CD4-positive, alpha-beta T cell (primary cell): ENCODE results near the gene ITGA11. TPM values are rescaled to one million over a fixed set of nuclear protein-coding genes. Genes with fewer than 3 reads are reported as not detected.

Experiments used
- ATAC-seq: fragments of 200-7000 bp; cut with Tn5 transposase; one replicate; pipeline ENCODE4 v1.10.0; 2022; ENCODE audit warnings: mild to moderate bottlenecking; ENCODE audit not compliant: poor library complexity
- CTCF ChIA-PET: fragments of 350-600 bp; sonication (Branson Sonifier 250); formaldehyde crosslinking; loops from one replicate; lab custom pipeline; 2021; ENCODE audit warnings: antibody characterized with exemption, inconsistent platforms; lab: Charles Lee
- POLR2A ChIA-PET: fragments of 350-600 bp; sonication (Branson Sonifier 250); formaldehyde crosslinking; loops from one replicate; lab custom pipeline; 2021; ENCODE audit warnings: antibody characterized with exemption, inconsistent platforms; lab: Charles Lee
- DNase-seq, 14 experiments: peaks; one replicate each; pipeline ENCODE4 v3.0.0-alpha.2; 2013 to 2020; ENCODE audit warnings: mixed read lengths in 2 of 14
- H3K27ac ChIP-seq, 2 donors: one replicate each; pipeline versions ENCODE4 v1.5.1 to v1.7.0; 2013; ENCODE audit warnings: low read length in 2 of 2, low read depth in 1 of 2, mild to moderate bottlenecking in 1 of 2
- H3K27me3 ChIP-seq, 2 experiments: 1 replicate in 1 of 2; 2 replicates in 1 of 2; pipeline versions ENCODE4 v1.6.1 to v1.7.0; 2013; ENCODE audit warnings: low read length in 2 of 2, control low read depth in 1 of 2, mild to moderate bottlenecking in 1 of 2, moderate library complexity in 1 of 2; ENCODE audit not compliant: insufficient read depth in 2 of 2, control insufficient read depth in 1 of 2
- H3K36me3 ChIP-seq: one replicate; pipeline ENCODE4 v1.6.1; 2013; ENCODE audit warnings: low read length, control low read depth; ENCODE audit not compliant: insufficient read depth
- H3K4me1 ChIP-seq: one replicate; pipeline ENCODE4 v1.6.1; 2013; ENCODE audit warnings: low read length, control low read depth; ENCODE audit not compliant: insufficient read depth
- H3K4me3 ChIP-seq: one replicate; pipeline ENCODE4 v1.5.1; 2013; ENCODE audit warnings: mild to moderate bottlenecking, low read length, moderate library complexity
- H3K9me3 ChIP-seq, 2 experiments: 1 replicate in 1 of 2; 2 replicates in 1 of 2; pipeline versions ENCODE4 v1.6.1 to v1.7.0; 2013; ENCODE audit warnings: low read length in 2 of 2, mild to moderate bottlenecking in 2 of 2, control low read depth in 1 of 2, moderate library complexity in 1 of 2; ENCODE audit not compliant: control insufficient read depth in 1 of 2, insufficient read depth in 1 of 2
- H3K27ac Mint-ChIP-seq: one replicate; pipeline ENCODE4 v1.8.0; 2020; ENCODE audit warnings: mixed read lengths
- H3K27me3 Mint-ChIP-seq: one replicate; pipeline ENCODE4 v1.8.0; 2021; ENCODE audit warnings: mixed read lengths
- H3K36me3 Mint-ChIP-seq: one replicate; pipeline ENCODE4 v1.8.0; 2021; ENCODE audit warnings: low read depth, mixed read lengths
- H3K4me1 Mint-ChIP-seq: one replicate; pipeline ENCODE4 v1.8.0; 2021; ENCODE audit warnings: low read depth, mixed read lengths
- H3K4me3 Mint-ChIP-seq: one replicate; pipeline ENCODE4 v1.8.0; 2020; ENCODE audit warnings: mild to moderate bottlenecking, mixed read lengths
- H3K9me3 Mint-ChIP-seq: one replicate; pipeline ENCODE4 v1.8.0; 2020; ENCODE audit warnings: mixed read lengths
- intact Hi-C, 2 experiments: fragments of 100-400 bp; cut with DNase I in 1 of 2; cut with micrococcal nuclease in 1 of 2; formaldehyde crosslinking; loops; one replicate each; pipeline versions ENCODE4 v1.15.1 to v1.9.0; 2023 to 2025; cut with DNase I, micrococcal nuclease
- total RNA-seq, 174 experiments: library from RNA in 2 of 174; stranded (reverse) in 2 of 174; gene quantifications; one replicate each; pipeline ENCODE4 v1.2.3 and lab custom pipeline; 2021 to 2026
- TF ChIP-seq, protein P1 (sequence below): fragments of 200-600 bp; IDR thresholded peaks from one replicate; pipeline ENCODE4 v1.8.0; 2022; ENCODE audit warnings: antibody characterized with exemption, mild to moderate bottlenecking

ITGA11 gene
- total RNA-seq, 2 experiments from 2014 or later = 0.08 to 0.20 TPM

DNA sequence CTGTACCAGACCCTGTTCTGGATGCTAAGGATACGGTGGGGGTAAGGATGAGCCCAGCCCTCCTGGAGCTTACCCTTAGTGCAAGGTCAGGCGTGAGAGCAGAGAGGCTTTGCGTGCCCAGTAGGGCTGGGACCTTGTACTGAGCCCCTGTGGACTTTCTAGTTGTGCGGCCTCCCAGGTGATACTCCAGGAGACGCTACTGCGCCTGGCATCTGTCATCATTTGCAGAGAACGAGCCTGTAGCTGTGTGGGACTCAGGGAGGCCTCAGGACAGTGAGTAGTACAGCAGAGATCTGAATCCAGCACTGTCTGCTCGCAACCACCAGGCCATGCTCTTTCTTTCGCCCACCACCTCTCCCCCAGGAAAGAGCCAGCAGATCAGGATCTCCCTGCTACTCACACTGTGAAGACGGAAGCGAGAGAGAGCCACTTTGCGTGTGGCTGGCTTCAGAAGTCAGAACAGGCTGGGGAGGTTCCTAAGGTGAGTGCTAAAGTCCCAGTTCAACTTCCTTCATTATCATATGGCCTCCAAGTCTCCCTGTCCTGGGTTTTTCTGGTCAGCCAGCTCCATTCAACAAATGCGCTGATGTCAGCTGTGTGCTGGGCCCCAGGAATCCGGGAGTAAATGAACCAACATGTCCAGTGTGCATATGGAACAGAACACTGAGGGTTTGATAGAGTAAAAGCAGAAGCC lies 38.2 kb upstream of the ITGA11 start:
- Histone ChIP-seq H3K4me1 (no peaks in the 10 kb centered on the region), H3K9me3 (no peaks in the 10 kb centered on the region), H3K36me3 (no peaks in the 10 kb centered on the region), H3K27ac (no peak overlapping the region), H3K4me3 (no peak overlapping the region), H3K27me3 (peaks cover 0 to 3% of the 10 kb centered on the region in 2 experiments)
- Mint-ChIP-seq H3K27me3 (peaks cover 8% of the 10 kb centered on the region), H3K27ac (no peak overlapping the region), H3K4me3 (no peak overlapping the region), H3K36me3 (no peaks in the 10 kb centered on the region), H3K4me1 (no peaks in the 10 kb centered on the region), H3K9me3 (no peaks in the 10 kb centered on the region)
- intact Hi-C loops = no loop called here
- POLR2A ChIA-PET = no interaction called here
- ATAC-seq = no peak
- CTCF ChIA-PET = interaction anchor here (0.6 kb wide), 1 partner anchor 286 kb away, joined by 3 read pairs; no protein-coding TSS in a partner anchor
- no peak for DNase-seq
- TF ChIP-seq, protein P1, sequence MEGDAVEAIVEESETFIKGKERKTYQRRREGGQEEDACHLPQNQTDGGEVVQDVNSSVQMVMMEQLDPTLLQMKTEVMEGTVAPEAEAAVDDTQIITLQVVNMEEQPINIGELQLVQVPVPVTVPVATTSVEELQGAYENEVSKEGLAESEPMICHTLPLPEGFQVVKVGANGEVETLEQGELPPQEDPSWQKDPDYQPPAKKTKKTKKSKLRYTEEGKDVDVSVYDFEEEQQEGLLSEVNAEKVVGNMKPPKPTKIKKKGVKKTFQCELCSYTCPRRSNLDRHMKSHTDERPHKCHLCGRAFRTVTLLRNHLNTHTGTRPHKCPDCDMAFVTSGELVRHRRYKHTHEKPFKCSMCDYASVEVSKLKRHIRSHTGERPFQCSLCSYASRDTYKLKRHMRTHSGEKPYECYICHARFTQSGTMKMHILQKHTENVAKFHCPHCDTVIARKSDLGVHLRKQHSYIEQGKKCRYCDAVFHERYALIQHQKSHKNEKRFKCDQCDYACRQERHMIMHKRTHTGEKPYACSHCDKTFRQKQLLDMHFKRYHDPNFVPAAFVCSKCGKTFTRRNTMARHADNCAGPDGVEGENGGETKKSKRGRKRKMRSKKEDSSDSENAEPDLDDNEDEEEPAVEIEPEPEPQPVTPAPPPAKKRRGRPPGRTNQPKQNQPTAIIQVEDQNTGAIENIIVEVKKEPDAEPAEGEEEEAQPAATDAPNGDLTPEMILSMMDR = no peak

DNA sequence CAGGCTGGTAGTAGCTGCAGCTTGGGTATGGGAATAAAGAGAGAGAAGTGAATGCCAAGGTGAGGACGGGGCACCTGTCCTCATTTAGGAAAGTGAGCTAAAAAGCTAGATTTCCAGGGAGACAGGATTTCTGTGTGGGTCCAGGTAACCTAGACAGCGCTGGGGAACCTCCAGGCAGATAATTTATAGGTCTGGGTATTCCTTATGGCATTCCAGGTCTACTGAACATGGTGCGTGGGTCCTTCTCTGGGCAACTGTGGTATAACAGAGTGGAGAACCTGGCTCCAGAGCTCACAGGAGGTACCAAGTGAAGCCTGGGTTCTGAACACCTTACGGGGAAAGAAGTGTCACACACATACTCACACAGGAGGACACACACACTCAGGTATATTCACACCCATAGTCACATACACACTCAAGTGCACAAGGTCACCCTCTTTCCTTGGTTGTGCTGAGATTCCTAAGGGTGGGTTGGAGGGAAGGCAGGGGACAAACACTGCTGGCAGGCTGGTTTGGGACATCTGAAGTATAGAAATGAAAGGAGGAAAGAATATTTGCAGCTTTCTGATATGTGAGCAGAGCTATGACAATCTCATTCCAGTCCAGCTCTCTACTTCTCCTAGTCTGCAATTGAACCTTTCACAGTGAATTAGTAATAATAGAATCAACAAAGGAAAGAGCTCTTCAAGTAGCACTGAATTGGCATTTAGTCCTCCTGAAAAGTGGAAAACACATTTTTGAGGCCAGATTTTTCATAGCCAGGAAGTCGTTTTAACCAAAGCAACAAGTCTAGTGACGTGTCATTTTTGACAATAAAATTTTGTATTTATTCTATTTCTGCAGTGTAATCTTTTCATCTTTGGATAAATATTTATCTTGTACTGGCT lies 37.4 kb upstream of the ITGA11 start:
- Mint-ChIP-seq H3K9me3 (no peaks in the 10 kb centered on the region), H3K4me3 (no peak overlapping the region), H3K36me3 (no peaks in the 10 kb centered on the region), H3K27me3 (peaks cover 6% of the 10 kb centered on the region), H3K27ac (no peak overlapping the region), H3K4me1 (no peaks in the 10 kb centered on the region)
- intact Hi-C loops = no loop called here
- TF ChIP-seq, protein P1 = no peak
- Histone ChIP-seq H3K4me3 (no peak overlapping the region), H3K36me3 (no peaks in the 10 kb centered on the region), H3K27ac (no peak overlapping the region), H3K4me1 (no peaks in the 10 kb centered on the region), H3K9me3 (no peaks in the 10 kb centered on the region), H3K27me3 (peaks cover 0 to 3% of the 10 kb centered on the region in 2 experiments)
- ATAC-seq (no peak), DNase-seq (no peak)
- ChIA-PET POLR2A (no interaction called here), CTCF (interaction anchor here (0.6 kb wide), 1 partner anchor 287 kb away, joined by 3 read pairs; no protein-coding TSS in a partner anchor)

GRCh38 chr15:68466876-68467275 lies 34.9 kb upstream of the ITGA11 start:
- Mint-ChIP-seq H3K4me3 (no peak overlapping the region), H3K27me3 (peaks cover 7% of the 10 kb centered on the region), H3K27ac (no peak overlapping the region), H3K36me3 (no peaks in the 10 kb centered on the region), H3K9me3 (no peaks in the 10 kb centered on the region), H3K4me1 (no peaks in the 10 kb centered on the region)
- Histone ChIP-seq H3K36me3 (no peaks in the 10 kb centered on the region), H3K9me3 (no peaks in the 10 kb centered on the region), H3K4me1 (no peaks in the 10 kb centered on the region), H3K27me3 (no peaks in the 10 kb centered on the region), H3K4me3 (no peak overlapping the region), H3K27ac (no peak overlapping the region)
- ChIA-PET POLR2A (no interaction called here), CTCF (no interaction called here)
- ATAC-seq = no peak
- DNase-seq = no peak
- TF ChIP-seq, protein P1 = no peak
- intact Hi-C loops = no loop called here
